T-helper 2 cell treated with Interferon-gamma antibody and Interleukin-4, amounts not matched to agents 100 ng/mL and 5 ng/mL, for 36 hours (primary cell): ENCODE results near the gene TSHZ1. TPM values are rescaled to one million over a fixed set of nuclear protein-coding genes. Genes with fewer than 3 reads are reported as not detected.

ENCODE experiments used
- intact Hi-C: fragments of 100-400 bp; cut with micrococcal nuclease; formaldehyde crosslinking; loops from one replicate; pipeline ENCODE4 v1.15.1; 2023
- total RNA-seq: library from RNA; stranded (reverse); gene quantifications from 2 replicates; pipeline ENCODE4 v1.2.3, GENCODE V29; 2022

The TSHZ1 gene
- 13.1 and 14.7 TPM in 2 replicates for total RNA-seq

GRCh38 chr18:75210274-75211001, at the start of gene TSHZ1:
Gene TSHZ1, plus strand, starts transcription at chr18:75210797. Its CDS starts 1,080 bp downstream, at chr18:75211877.
- intact Hi-C loops, result loop anchor here (1.0 to 5.0 kb wide), 3 partner anchors 37 to 1612 kb away; partner anchors contain the start of genes CYB5A and ZNF236

- intact Hi-C loops, result no loop called here
These were observed 49.2 kb upstream of the TSHZ1 start for GRCh38 chr18:75161256-75162028.

GRCh38 chr18:75162467-75162866, 48.1 kb upstream of the TSHZ1 start:
- intact Hi-C loops, result no loop called here

GRCh38 chr18:75162978-75163377, 47.6 kb upstream of the TSHZ1 start:
- intact Hi-C loops, result no loop called here

- intact Hi-C loops, result no loop called here
These were observed 46.9 kb upstream of the TSHZ1 start for GRCh38 chr18:75163736-75164135.

GRCh38 chr18:75164479-75164878, 46.1 kb upstream of the TSHZ1 start:
- intact Hi-C loops, result no loop called here

- intact Hi-C loops, result no loop called here
These were observed 44.7 kb upstream of the TSHZ1 start for GRCh38 chr18:75165926-75166325.

GRCh38 chr18:75167137-75167536, 43.5 kb upstream of the TSHZ1 start:
- intact Hi-C loops, result no loop called here

- intact Hi-C loops, result no loop called here
These were observed 42.6 kb upstream of the TSHZ1 start for GRCh38 chr18:75167759-75168618.

GRCh38 chr18:75168619-75169018, 42.0 kb upstream of the TSHZ1 start:
- intact Hi-C loops, result no loop called here

GRCh38 chr18:75169411-75169810, 41.2 kb upstream of the TSHZ1 start:
- intact Hi-C loops, result no loop called here

- intact Hi-C loops, result no loop called here
These were observed 40.4 kb upstream of the TSHZ1 start for GRCh38 chr18:75170022-75170789.

- intact Hi-C loops, result no loop called here
These were observed 39.7 kb upstream of the TSHZ1 start for GRCh38 chr18:75170916-75171315.

GRCh38 chr18:75172299-75173124, 38.1 kb upstream of the TSHZ1 start:
- intact Hi-C loops, result no loop called here

- intact Hi-C loops, result no loop called here
These were observed 37.5 kb upstream of the TSHZ1 start for GRCh38 chr18:75173125-75173432.

GRCh38 chr18:75173738-75174137, 36.9 kb upstream of the TSHZ1 start:
- intact Hi-C loops, result no loop called here

GRCh38 chr18:75176849-75177248, 33.7 kb upstream of the TSHZ1 start:
- intact Hi-C loops, result no loop called here

- intact Hi-C loops, result no loop called here
These were observed 32.2 kb upstream of the TSHZ1 start for GRCh38 chr18:75178376-75178775.

GRCh38 chr18:75179819-75180600, 30.6 kb upstream of the TSHZ1 start:
- intact Hi-C loops, result no loop called here
